Kidney (tissue), 19 donors: ENCODE measurements around the gene CCT8L2. TPM values are rescaled to one million over a fixed set of nuclear protein-coding genes. Genes with fewer than 3 reads are reported as not detected.
"Not testable (repeated sequence)": the region's sequence is repeated elsewhere in the genome, so short reads cannot be mapped to it uniquely, and the experiment has no call there.

ENCODE experiments used
- DNase-seq, 5 donors: peaks; one replicate each; pipeline ENCODE4 v3.0.0-alpha.2; 2013 to 2020
- FAIRE-seq: peaks from 2 replicates; lab custom pipeline; 2012; peaks lifted over from hg19 to GRCh38; lab: Jason Lieb, UNC
- H3K27ac ChIP-seq, 2 donors: one replicate each; pipeline ENCODE4 v1.7.0; 2013; ENCODE audit warnings: low read depth in 2 of 2, low read length in 2 of 2, inconsistent platforms in 1 of 2
- H3K27me3 ChIP-seq: one replicate; pipeline ENCODE4 v1.7.1; 2013; ENCODE audit warnings: low read length, inconsistent platforms; ENCODE audit not compliant: control insufficient read depth, insufficient read depth
- H3K36me3 ChIP-seq, 3 donors: one replicate each; pipeline versions ENCODE4 v1.7.0 to v1.7.1; 2013; ENCODE audit warnings: low read length in 3 of 3, control low read depth in 1 of 3, inconsistent platforms in 1 of 3; ENCODE audit not compliant: insufficient read depth in 3 of 3, control insufficient read depth in 2 of 3
- H3K4me1 ChIP-seq, 3 donors: one replicate each; pipeline versions ENCODE4 v1.7.0 to v1.7.1; 2013; ENCODE audit warnings: low read length in 3 of 3, inconsistent platforms in 1 of 3, low read depth in 1 of 3; ENCODE audit not compliant: control insufficient read depth in 2 of 3, insufficient read depth in 2 of 3
- H3K4me3 ChIP-seq, 3 donors: one replicate each; pipeline versions ENCODE4 v1.7.0 to v1.8.1; 2013; ENCODE audit warnings: low read length in 3 of 3, control low read depth in 1 of 3, inconsistent platforms in 1 of 3
- H3K9ac ChIP-seq, 3 donors: one replicate each; pipeline versions ENCODE4 v1.7.0 to v1.7.1; 2013; ENCODE audit warnings: low read length in 3 of 3, control low read depth in 1 of 3, inconsistent platforms in 1 of 3
- H3K9me3 ChIP-seq, 3 donors: one replicate each; pipeline versions ENCODE4 v1.7.0 to v1.7.1; 2013; ENCODE audit warnings: low read length in 3 of 3, control low read depth in 1 of 3, inconsistent platforms in 1 of 3; ENCODE audit not compliant: control insufficient read depth in 2 of 3, insufficient read depth in 1 of 3
- intact Hi-C: fragments of 100-400 bp; cut with DNase I; formaldehyde crosslinking; loops from one replicate; pipeline ENCODE4 v1.11.1; 2022
- long read RNA-seq, 10 donors: library from polyadenylated mRNA in 1 of 10; unstranded in 1 of 10; transcript quantifications; one replicate each; pipeline ENCODE4 v2.0.0 and lab custom pipeline, GENCODE V29; 2021 to 2026
- polyA plus RNA-seq: library from polyadenylated mRNA; stranded (reverse); fragments of 350-450 nt; fragmentation: Illumina TruSeq; extraction: RNeasy Lipid Tissue Mini Kit (QIAGEN cat#74804); gene quantifications from one replicate; pipeline ENCODE4 v1.2.3, GENCODE V29; 2014; ENCODE audit warnings: low read depth, low replicate concordance; ENCODE audit not compliant: insufficient read depth
- total RNA-seq: library from RNA; stranded (reverse); fragmentation: NEBNext Ultra II Directional; extraction: Animal tissue kit (Norgen Biotek cat#: 25700); gene quantifications from one replicate; pipeline ENCODE4 v1.2.1, GENCODE V29; 2021
- donor health status: control.
- donor health status: control.
- donor health status: DM: yes; HTN: yes; CAD: no.
- donor health status: Normal renal cell carcinoma (clear cell type).

Gene CCT8L2, protein sequence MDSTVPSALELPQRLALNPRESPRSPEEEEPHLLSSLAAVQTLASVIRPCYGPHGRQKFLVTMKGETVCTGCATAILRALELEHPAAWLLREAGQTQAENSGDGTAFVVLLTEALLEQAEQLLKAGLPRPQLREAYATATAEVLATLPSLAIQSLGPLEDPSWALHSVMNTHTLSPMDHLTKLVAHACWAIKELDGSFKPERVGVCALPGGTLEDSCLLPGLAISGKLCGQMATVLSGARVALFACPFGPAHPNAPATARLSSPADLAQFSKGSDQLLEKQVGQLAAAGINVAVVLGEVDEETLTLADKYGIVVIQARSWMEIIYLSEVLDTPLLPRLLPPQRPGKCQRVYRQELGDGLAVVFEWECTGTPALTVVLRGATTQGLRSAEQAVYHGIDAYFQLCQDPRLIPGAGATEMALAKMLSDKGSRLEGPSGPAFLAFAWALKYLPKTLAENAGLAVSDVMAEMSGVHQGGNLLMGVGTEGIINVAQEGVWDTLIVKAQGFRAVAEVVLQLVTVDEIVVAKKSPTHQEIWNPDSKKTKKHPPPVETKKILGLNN
- total RNA-seq (not detected), polyA plus RNA-seq (not detected)
- long read RNA-seq, donor 1 = 0 reads
- long read RNA-seq, donor 2 = 0 reads
- long read RNA-seq, donor 3 = 0 reads
- long read RNA-seq, donor 4 = 0 reads
- long read RNA-seq, donor 5 = 0 reads
- long read RNA-seq, donor 6 = 0 reads
- long read RNA-seq, donor 7 = 0 reads
- long read RNA-seq, donor 8 = 0 reads
- long read RNA-seq, donor 9 = 0 reads
- long read RNA-seq, donor 10 = 0 reads

DNA sequence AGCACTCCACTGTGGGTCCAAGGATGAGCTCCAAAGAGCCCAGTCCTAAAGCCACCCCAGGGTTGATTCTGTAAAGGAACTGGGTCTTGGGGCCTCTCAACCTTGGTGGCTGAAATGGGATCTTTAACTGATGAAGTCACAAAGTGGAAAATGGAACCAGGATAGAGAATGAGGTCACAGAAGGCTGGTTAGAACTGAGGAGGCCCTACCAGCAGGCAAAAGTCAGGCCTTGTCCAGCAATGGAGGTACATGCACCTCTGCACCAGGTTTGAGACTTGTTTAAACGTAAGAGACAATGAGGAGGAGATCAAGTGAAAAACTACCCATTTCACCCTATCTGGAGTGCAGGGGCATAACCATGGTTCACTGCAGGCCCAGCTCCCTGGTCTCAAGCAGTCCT is at the start of gene CCT8L2:
Gene CCT8L2, minus strand, starts transcription at position 101 of the 400 bp plus-strand sequence. CDS start 260 bp downstream, outside the sequence.
- H3K27ac ChIP-seq, H3K4me3 ChIP-seq, DNase-seq, H3K4me1 ChIP-seq, intact Hi-C loops, H3K9me3 ChIP-seq, H3K9ac ChIP-seq, H3K36me3 ChIP-seq, H3K27me3 ChIP-seq, FAIRE-seq: not testable (repeated sequence)

DNA sequence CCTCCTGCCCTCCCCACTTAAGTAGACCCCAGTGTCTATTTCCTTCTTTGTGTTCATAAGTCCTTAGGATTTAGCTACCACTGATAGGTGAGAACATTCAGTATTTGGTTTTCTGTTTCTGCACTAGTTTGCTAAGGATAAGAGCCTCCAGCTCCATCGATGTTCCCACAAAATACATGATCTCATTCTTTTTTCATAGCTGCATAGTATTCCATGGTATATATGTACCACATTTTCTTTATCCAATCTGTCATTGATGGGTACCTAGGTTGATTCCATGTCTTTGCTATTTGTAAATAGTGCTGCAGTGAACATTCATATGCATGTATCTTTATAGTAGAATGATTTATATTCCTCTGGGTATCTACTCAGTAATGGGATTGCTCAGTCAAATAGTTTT is 42.8 kb upstream of the CCT8L2 start:
- intact Hi-C loops, FAIRE-seq, H3K9me3 ChIP-seq, H3K27me3 ChIP-seq, H3K4me3 ChIP-seq, H3K36me3 ChIP-seq, H3K9ac ChIP-seq, H3K4me1 ChIP-seq, DNase-seq, H3K27ac ChIP-seq: not testable (repeated sequence)

DNA sequence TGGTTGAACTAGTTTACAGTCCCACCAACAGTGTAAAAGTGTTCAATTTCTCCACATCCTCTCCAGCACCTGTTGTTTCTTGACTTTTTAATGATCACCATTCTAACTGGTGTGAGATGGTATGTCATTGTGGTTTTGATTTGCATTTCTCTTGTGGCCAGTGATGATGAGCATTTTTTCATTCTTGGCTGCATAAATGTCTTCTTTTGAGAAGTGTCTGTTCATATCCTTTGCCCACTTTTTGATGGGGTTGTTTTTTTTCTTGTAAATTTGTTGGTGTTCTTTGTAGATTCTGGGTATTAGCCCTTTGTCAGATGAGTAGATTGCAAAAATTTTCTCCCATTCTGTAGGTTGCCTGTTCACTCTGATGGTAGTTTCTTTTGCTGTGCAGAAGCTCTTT is 41.5 kb upstream of the CCT8L2 start:
- H3K4me1 ChIP-seq, DNase-seq, H3K4me3 ChIP-seq, H3K9me3 ChIP-seq, H3K9ac ChIP-seq, H3K36me3 ChIP-seq, intact Hi-C loops, FAIRE-seq, H3K27me3 ChIP-seq, H3K27ac ChIP-seq: not testable (repeated sequence)

DNA sequence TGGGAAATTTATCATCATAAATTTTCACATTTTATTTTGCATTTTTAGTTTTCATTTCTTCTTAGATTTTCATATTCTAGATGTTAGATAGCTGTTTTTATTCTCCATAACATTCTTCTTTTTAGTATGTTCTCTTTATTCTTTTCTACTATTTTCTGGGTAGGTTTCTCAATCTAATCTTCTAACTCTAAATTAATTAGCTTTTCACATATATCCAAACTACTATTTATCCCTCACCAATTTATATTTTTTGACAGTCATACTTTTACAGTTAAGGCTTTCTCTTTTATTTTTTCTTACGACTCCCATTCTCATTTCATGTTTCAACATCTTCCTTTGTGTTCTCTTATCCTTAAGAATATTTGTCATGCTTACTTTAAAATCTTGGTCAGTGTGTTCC is 35.9 kb upstream of the CCT8L2 start:
- H3K9ac ChIP-seq, H3K36me3 ChIP-seq, intact Hi-C loops, DNase-seq, H3K27me3 ChIP-seq, H3K9me3 ChIP-seq, H3K4me3 ChIP-seq, H3K27ac ChIP-seq, H3K4me1 ChIP-seq: not testable (repeated sequence)
- FAIRE-seq = peak; percentile 78

DNA sequence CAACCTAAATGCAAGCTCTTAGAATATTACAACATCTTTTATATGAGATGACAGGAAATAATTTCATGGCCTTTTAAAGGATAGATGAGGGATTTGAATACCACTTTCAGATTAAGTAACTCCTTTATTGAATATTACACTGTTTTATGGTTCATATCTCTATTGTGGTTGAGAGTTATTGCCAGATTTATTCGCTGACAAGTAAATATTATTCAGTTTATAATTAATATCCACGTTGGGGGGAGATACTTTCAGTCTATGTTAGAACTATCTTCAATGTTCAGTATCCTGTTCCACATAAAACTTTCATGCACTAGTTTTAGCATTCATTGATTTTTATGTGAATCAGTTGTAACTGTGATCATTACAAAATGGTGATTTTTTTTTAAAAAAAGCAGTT is 32.4 kb upstream of the CCT8L2 start:
- H3K9ac ChIP-seq, H3K36me3 ChIP-seq, H3K9me3 ChIP-seq, H3K27ac ChIP-seq, intact Hi-C loops, H3K27me3 ChIP-seq, DNase-seq, H3K4me3 ChIP-seq, H3K4me1 ChIP-seq: not testable (repeated sequence)
- peak; percentile 38 for FAIRE-seq

DNA sequence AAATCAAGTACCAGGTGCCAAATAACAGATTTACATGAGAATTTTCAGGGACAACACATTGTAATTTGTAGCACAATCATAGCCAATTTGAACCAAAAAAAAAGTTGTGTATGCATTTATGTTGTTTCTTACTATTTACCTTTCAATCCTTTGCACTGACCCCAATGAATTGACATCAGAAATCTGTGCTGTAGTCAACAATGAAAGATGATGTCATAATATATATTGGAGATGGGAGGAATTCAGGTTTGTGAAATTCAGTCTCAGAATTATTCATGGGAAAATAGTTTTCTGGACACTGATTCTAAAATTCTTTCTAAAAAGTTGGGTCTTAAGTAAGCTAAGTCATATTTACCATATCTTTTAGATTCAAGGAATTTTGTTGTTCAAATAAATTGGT is 31.0 kb upstream of the CCT8L2 start:
- FAIRE-seq = peak; percentile 79
- intact Hi-C loops = not testable (repeated sequence)

DNA sequence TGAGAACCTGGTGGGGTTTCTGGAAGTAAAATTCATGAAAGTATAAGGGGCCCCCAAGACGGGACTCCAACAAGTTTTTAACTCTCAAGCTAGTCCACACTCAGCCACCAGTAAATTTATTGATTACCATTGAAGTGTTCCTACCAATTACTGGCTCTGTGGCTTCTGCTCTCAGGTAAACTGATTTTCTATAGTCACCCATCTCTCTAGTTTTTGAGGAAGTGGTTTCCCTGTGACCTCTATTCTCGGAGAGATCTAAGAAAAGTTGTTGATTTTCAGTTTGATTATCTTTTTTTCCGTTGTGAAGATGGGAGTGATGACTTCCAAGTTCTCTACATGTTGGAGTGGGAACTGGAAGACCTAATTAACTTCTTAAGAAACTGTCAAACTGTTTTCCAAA is 24.9 kb upstream of the CCT8L2 start:
- H3K9ac ChIP-seq, H3K27me3 ChIP-seq, H3K4me3 ChIP-seq, H3K36me3 ChIP-seq, FAIRE-seq, H3K4me1 ChIP-seq, H3K9me3 ChIP-seq, DNase-seq, intact Hi-C loops, H3K27ac ChIP-seq: not testable (repeated sequence)

More for the DNA sequence above, 31.0 kb upstream of the CCT8L2 start:
- H3K27ac ChIP-seq, H3K27me3 ChIP-seq, DNase-seq, H3K4me1 ChIP-seq, H3K4me3 ChIP-seq, H3K36me3 ChIP-seq, H3K9me3 ChIP-seq, H3K9ac ChIP-seq: not testable (repeated sequence)

DNA sequence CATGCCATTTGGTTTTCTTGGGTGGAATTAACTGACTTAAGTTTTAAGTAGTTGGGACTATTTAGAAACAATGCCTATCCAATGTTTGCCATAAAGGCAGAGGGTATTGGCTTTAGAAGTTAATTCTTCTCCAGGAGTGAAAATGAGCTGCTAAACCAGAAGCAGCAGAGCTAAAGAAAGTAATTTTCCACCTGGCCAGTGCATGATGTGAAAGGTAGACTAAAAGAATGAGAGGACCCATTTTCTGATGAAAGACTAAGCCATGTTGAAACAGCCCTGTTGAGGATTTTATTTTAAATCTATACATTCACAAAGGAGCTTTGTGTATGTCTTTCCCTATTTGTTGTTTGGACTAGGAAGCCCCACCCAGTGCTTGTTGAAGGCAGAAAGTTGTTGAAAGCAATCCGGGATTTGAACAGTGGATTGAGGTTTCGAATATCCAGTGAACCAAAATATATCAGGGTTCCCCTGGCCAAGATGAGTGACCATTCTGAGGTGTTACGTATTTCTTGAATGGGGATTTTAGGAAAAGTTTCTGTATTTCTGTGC is 23.9 kb upstream of the CCT8L2 start:
- H3K27me3 ChIP-seq, H3K9ac ChIP-seq, H3K27ac ChIP-seq, H3K36me3 ChIP-seq, H3K4me3 ChIP-seq, intact Hi-C loops, H3K9me3 ChIP-seq, DNase-seq, H3K4me1 ChIP-seq, FAIRE-seq: not testable (repeated sequence)
